GM12801 (cell line): ENCODE results near the gene SLC35F2.

Experiments used
- CTCF ChIP-seq: IDR thresholded peaks from one replicate; pipeline ENCODE4 v1.5.1; 2011; ENCODE audit warnings: control low read depth; ENCODE audit not compliant: insufficient read length; ENCODE audit errors: extremely low read depth

The SLC35F2 gene

GRCh38 chr11:107752949-107753822, 105.4 kb downstream of the SLC35F2 start:
- no peak for TF ChIP-seq CTCF

- no peak for TF ChIP-seq CTCF
These were observed 106.1 kb downstream of the SLC35F2 start for GRCh38 chr11:107752508-107752907.

GRCh38 chr11:107751082-107751481, 107.5 kb downstream of the SLC35F2 start:
- no peak for TF ChIP-seq CTCF

- no peak for TF ChIP-seq CTCF
These were observed 108.3 kb downstream of the SLC35F2 start for GRCh38 chr11:107750313-107750712.

- no peak for TF ChIP-seq CTCF
These were observed 111.0 kb downstream of the SLC35F2 start for GRCh38 chr11:107747622-107748021.

- no peak for TF ChIP-seq CTCF
These were observed 113.9 kb downstream of the SLC35F2 start for GRCh38 chr11:107744736-107745135.

- TF ChIP-seq CTCF: no peak
These were observed 115.4 kb downstream of the SLC35F2 start for GRCh38 chr11:107743191-107743590.
